ENCODE data around the gene LDLRAD3.
"Not testable (repeated sequence)": the region's sequence is repeated elsewhere in the genome, so short reads cannot be mapped to it uniquely, and the experiment has no call there.

DNA sequence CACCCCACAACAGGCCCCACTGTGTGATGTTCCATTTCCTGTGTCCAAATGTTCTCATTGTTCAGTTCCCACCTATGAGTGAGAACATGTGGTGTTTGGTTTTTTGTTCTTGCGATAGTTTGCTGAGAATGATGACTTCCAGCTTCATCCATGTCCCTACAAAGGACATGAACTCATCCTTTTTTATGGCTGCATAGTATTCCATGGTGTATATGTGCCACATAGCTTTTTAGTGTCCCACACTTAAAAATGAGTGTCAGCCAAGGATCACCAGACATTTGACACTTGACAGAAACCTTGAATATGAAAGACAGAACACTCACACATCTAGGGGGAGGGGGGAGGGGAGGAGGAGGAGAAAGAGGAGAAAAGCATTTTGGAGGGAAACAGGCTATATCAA, 245.9 kb downstream of the LDLRAD3 start:
- not testable (repeated sequence) for TF ChIP-seq CTCF (conservative IDR thresholded peaks at IDR 0.05; ENCODE audit: low read depth, low read length); EZH2 (IDR thresholded peaks at IDR 0.05; ENCODE audit: low read length, unreplicated experiment)

Measured in PC-3 (cell line).